ENCODE measurements around the gene ELL2. TPM values are rescaled to one million over a fixed set of nuclear protein-coding genes. Genes with fewer than 3 reads are reported as not detected.
"Not testable (repeated sequence)": the region's sequence is repeated elsewhere in the genome, so short reads cannot be mapped to it uniquely, and the experiment has no call there.

Gene ELL2
- polyA plus RNA-seq, 1 donor: 3.3 TPM

- no peak for DNase-seq
Measured at GRCh38 chr5:95859661-95860060, 102.0 kb downstream of the ELL2 start.

GRCh38 chr5:95858661-95859595, 102.7 kb downstream of the ELL2 start:
- peak; percentile 87 for DNase-seq

GRCh38 chr5:95858023-95858461, 103.6 kb downstream of the ELL2 start:
- no peak for DNase-seq

GRCh38 chr5:95857185-95857945, 104.3 kb downstream of the ELL2 start:
- DNase-seq: no peak

- no peak for DNase-seq
Measured at GRCh38 chr5:95856501-95856981, 105.1 kb downstream of the ELL2 start.

- DNase-seq: no peak
Measured at GRCh38 chr5:95853490-95853889, 108.2 kb downstream of the ELL2 start.

GRCh38 chr5:95852567-95852966, 109.1 kb downstream of the ELL2 start:
- no peak for DNase-seq

GRCh38 chr5:95851141-95851540, 110.5 kb downstream of the ELL2 start:
- DNase-seq: not testable (repeated sequence)

GRCh38 chr5:95850391-95850894, 111.2 kb downstream of the ELL2 start:
- DNase-seq: no peak

GRCh38 chr5:95848701-95849100, 113.0 kb downstream of the ELL2 start:
- no peak for DNase-seq

GRCh38 chr5:95847261-95847592, 114.4 kb downstream of the ELL2 start:
- DNase-seq: no peak

GRCh38 chr5:95846554-95847260, 114.9 kb downstream of the ELL2 start:
- no peak for DNase-seq

- DNase-seq: no peak
Measured at GRCh38 chr5:95845391-95845790, 116.3 kb downstream of the ELL2 start.

GRCh38 chr5:95843733-95844223, 117.9 kb downstream of the ELL2 start:
- no peak for DNase-seq

GRCh38 chr5:95842854-95843544, 118.7 kb downstream of the ELL2 start:
- no peak for DNase-seq

- no peak for DNase-seq
Measured at GRCh38 chr5:95841914-95842812, 119.5 kb downstream of the ELL2 start.

- no peak for DNase-seq
Measured at GRCh38 chr5:95840956-95841705, 120.5 kb downstream of the ELL2 start.

- no peak for DNase-seq
Measured at GRCh38 chr5:95839658-95840057, 122.0 kb downstream of the ELL2 start.

- no peak for DNase-seq
Measured at GRCh38 chr5:95838556-95838955, 123.1 kb downstream of the ELL2 start.

GRCh38 chr5:95838001-95838520, 123.6 kb downstream of the ELL2 start:
- no peak for DNase-seq
